GM12801 (cell line): Measurements from ENCODE around the gene ZNF681.

Experiments used
- TF ChIP-seq, protein P1 (sequence below): IDR thresholded peaks from one replicate; pipeline ENCODE4 v1.5.1; 2011; ENCODE audit warnings: control low read depth; ENCODE audit not compliant: insufficient read length; ENCODE audit errors: extremely low read depth

ZNF681 gene

DNA sequence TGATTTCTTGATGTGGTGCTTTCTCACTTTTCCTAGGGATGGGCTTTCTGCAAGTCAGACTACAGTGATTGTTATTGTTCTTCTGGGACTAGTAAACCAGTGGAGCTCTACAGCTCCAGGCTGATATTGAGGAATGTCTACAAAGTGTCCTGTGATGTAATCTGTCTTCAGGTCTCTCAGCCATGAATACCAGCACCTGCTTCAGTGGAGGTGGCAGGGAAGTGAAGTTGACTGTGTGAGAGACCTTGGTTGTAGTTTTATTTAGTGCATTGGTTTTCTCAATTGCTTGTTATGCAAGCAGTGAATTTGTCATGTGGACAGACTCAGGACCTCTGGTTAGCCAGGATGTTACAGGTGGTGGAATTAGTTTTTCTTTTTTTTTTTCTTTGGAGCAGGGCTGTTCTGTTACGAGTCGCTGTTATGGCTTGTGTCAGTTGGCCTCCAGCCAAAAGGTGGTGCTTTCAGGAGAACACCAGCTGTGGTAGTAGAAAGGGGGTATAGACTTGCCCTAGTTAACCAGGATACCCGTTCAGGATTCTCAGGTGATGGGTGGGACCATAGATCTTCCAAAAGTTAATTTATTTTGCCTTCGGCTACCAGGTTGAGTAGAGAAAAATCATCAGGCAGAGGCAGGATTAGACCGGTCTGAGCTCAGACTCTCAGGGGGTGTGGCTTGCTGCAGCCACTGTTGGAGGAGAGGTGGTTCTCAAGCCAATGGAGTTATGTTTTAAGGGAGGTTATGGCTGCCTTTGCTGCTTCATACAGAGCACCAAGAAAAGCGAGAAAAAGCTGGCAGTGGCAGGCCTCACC is 59.8 kb downstream of the ZNF681 start:
- TF ChIP-seq, protein P1, sequence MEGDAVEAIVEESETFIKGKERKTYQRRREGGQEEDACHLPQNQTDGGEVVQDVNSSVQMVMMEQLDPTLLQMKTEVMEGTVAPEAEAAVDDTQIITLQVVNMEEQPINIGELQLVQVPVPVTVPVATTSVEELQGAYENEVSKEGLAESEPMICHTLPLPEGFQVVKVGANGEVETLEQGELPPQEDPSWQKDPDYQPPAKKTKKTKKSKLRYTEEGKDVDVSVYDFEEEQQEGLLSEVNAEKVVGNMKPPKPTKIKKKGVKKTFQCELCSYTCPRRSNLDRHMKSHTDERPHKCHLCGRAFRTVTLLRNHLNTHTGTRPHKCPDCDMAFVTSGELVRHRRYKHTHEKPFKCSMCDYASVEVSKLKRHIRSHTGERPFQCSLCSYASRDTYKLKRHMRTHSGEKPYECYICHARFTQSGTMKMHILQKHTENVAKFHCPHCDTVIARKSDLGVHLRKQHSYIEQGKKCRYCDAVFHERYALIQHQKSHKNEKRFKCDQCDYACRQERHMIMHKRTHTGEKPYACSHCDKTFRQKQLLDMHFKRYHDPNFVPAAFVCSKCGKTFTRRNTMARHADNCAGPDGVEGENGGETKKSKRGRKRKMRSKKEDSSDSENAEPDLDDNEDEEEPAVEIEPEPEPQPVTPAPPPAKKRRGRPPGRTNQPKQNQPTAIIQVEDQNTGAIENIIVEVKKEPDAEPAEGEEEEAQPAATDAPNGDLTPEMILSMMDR: no peak
